ENCODE measurements around the gene GPHB5. TPM values are rescaled to one million over a fixed set of nuclear protein-coding genes. Genes with fewer than 3 reads are reported as not detected.

The GPHB5 gene
- total RNA-seq, 1 experiment from 2014 or later = not detected

DNA sequence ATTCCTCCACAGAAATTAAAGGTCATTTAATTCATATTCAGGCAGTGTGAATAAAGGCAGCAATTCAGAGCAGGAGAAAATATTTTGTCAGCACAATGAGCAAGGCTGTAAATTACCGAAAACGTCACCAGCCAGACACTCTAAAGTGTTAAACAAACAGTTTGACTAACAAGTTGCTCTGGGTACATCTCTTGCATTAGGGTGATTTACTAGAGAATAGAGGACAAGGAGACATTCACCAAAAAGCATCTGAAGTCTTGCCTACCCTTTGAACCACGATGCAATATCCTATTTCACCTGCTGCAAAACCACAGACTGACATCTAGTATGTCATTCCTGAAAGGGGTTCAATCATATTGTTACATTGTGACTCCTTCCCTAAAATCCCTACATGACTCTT lies 27.1 kb upstream of the GPHB5 start:
- Mint-ChIP-seq H3K4me3 (no peak overlapping the region), H3K36me3 (ENCODE audit: insufficient read depth in 1 of 3, low read depth in 3 of 3) (no peaks in the 10 kb centered on the region), H3K27ac (no peak overlapping the region), H3K4me1 (peaks cover 3 to 10% of the 10 kb centered on the region in 2 experiments), H3K9me3 (no peaks in the 10 kb centered on the region), H3K27me3 (ENCODE audit: low read depth) (no peaks in the 10 kb centered on the region)
- Histone ChIP-seq H3K27ac (ENCODE audit: insufficient read length, low read depth, low read length) (no peak overlapping the region), H3K23me2 (ENCODE audit: insufficient read length, low read depth, low read length, poor library complexity, severe bottlenecking) (no peaks in the 10 kb centered on the region), H3K4me1 (ENCODE audit: insufficient read depth, low read length) (no peaks in the 10 kb centered on the region), H3K4ac (ENCODE audit: low read depth, low read length) (no peak overlapping the region), H3K79me2 (ENCODE audit: insufficient read depth, low read length) (no peaks in the 10 kb centered on the region), H4K5ac (ENCODE audit: insufficient read length, low read depth, low read length) (no peak overlapping the region), H3K79me1 (ENCODE audit: insufficient read depth, low read depth, low read length, poor library complexity, severe bottlenecking) (no peaks in the 10 kb centered on the region), H2BK12ac (ENCODE audit: insufficient read length, low read depth, low read length) (no peak overlapping the region), H3K9ac (ENCODE audit: extremely low read depth, insufficient read length, low read length) (no peak overlapping the region), H4K20me1 (ENCODE audit: control insufficient read depth, insufficient read depth, insufficient read length) (no peaks in the 10 kb centered on the region), H3K18ac (ENCODE audit: insufficient read length, low read depth, low read length) (no peak overlapping the region), H3K23ac (ENCODE audit: insufficient read length, low read depth, low read length) (no peak overlapping the region), H3K4me2 (ENCODE audit: insufficient read depth, insufficient read length, low read length) (no peak overlapping the region), H3K9me3 (ENCODE audit: control insufficient read depth, low read depth, low read length) (no peaks in the 10 kb centered on the region), H3K14ac (ENCODE audit: insufficient read depth, low read length) (no peak overlapping the region), H4K91ac (ENCODE audit: insufficient read length, low read depth, low read length) (no peak overlapping the region), H2BK120ac (ENCODE audit: low read depth, low read length, poor library complexity, severe bottlenecking) (no peak overlapping the region), H3T11ph (ENCODE audit: low read length) (no peak overlapping the region), H2AK5ac (ENCODE audit: insufficient read length, low read length) (no peak overlapping the region), H3K56ac (ENCODE audit: insufficient read length, low read depth, low read length) (no peak overlapping the region), H2BK15ac (ENCODE audit: low read depth, low read length) (no peak overlapping the region), H4K8ac (replicated peaks; ENCODE audit: insufficient read length, low read depth, low read length) (no peak overlapping the region), H3K27me3 (ENCODE audit: insufficient read depth, low read length) (no peaks in the 10 kb centered on the region), H2AFZ (ENCODE audit: low read length) (no peak overlapping the region), H2BK5ac (ENCODE audit: insufficient read length, low read length) (no peak overlapping the region), H2BK20ac (ENCODE audit: low read depth, low read length, poor library complexity, severe bottlenecking) (no peak overlapping the region)
- no peak for TF ChIP-seq CTCF (conservative IDR thresholded peaks at IDR 0.05)
- no peak for DNase-seq
- no CpG with 5 or more reads among the region's 3 CpGs for WGBS (ENCODE audit: extremely low coverage, insufficient read length, low lambda C conversion rate)
